Measurements from ENCODE around the gene TBC1D8.

DNA sequence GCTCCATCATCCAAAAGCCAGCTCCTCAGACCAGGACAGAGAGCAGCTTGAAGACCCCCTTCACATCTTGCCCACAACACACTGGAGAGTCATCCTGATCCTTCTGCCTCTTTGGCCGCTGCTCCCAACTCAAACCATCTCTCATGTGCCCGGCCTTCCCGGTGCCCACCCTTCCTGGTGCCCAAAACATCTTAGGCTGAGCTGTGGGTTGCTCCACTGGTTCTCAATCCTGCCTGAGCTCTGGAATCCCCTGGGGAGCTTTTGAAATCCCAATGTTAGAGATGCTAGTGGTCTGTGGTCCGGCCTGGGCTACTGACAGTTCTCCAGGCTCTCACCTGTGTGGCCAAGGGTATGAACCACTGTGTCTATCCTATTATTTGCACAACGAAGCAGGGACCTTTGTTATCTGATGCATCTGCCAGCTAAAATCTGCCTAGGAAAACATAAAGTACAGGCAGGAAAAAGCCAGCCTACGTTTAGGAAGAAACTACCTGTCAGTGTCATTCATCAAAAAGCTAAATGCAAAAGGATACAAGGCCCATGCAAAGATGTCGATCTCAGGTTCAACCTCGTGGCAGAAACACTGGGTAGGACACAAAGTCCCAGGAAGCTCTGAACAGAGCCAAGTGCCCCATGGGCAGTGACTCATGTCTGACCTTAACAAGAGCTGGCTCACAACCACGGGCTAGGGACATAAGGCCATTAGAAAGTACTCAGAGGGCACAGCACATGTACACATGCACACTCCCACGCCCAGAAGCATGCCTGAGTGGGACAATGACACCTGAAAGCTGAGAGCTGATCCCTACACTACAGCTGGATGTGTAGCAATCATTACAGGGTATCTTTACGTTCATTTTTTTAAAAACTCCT is 30.8 kb downstream of the TBC1D8 start:
- TF ChIP-seq, protein P1, sequence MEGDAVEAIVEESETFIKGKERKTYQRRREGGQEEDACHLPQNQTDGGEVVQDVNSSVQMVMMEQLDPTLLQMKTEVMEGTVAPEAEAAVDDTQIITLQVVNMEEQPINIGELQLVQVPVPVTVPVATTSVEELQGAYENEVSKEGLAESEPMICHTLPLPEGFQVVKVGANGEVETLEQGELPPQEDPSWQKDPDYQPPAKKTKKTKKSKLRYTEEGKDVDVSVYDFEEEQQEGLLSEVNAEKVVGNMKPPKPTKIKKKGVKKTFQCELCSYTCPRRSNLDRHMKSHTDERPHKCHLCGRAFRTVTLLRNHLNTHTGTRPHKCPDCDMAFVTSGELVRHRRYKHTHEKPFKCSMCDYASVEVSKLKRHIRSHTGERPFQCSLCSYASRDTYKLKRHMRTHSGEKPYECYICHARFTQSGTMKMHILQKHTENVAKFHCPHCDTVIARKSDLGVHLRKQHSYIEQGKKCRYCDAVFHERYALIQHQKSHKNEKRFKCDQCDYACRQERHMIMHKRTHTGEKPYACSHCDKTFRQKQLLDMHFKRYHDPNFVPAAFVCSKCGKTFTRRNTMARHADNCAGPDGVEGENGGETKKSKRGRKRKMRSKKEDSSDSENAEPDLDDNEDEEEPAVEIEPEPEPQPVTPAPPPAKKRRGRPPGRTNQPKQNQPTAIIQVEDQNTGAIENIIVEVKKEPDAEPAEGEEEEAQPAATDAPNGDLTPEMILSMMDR (conservative IDR thresholded peaks at IDR 0.05): no peak
- no peak for TF ChIP-seq ZFX (IDR thresholded peaks at IDR 0.05)
